ENCODE data around the gene CAMK2N2.

DNA sequence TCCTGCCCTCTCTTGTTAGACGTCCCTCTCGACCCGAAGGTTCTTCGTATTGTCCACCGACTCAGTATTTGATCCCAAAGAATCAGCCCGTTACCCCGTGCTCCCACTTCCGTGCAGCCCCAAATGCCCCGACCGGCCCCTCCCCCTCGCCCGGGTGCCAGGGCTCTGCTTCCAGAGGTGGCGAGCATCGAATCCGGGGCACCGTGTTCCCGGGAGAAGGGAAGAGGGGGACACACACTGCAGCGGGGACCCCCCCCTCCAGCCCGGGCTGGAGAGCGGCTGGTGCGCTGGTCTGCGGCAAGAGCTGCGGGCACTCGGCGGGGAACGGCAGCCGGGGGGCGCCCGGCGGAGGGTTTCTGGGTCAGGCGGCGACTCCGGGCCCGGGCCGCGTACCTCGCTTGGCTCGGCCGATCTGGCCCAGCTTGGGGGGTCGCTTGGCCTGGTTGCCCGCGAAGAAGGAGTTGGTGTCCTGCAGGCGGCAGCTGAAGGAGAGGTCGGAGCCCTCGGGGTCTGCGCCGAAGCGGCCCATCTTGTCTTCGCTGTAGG lies 556 bp downstream of the CAMK2N2 start:
- TF ChIP-seq, protein P1, sequence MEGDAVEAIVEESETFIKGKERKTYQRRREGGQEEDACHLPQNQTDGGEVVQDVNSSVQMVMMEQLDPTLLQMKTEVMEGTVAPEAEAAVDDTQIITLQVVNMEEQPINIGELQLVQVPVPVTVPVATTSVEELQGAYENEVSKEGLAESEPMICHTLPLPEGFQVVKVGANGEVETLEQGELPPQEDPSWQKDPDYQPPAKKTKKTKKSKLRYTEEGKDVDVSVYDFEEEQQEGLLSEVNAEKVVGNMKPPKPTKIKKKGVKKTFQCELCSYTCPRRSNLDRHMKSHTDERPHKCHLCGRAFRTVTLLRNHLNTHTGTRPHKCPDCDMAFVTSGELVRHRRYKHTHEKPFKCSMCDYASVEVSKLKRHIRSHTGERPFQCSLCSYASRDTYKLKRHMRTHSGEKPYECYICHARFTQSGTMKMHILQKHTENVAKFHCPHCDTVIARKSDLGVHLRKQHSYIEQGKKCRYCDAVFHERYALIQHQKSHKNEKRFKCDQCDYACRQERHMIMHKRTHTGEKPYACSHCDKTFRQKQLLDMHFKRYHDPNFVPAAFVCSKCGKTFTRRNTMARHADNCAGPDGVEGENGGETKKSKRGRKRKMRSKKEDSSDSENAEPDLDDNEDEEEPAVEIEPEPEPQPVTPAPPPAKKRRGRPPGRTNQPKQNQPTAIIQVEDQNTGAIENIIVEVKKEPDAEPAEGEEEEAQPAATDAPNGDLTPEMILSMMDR (conservative IDR thresholded peaks at IDR 0.05 in 1 of 2, IDR thresholded peaks at IDR 0.05 in 1 of 2; ENCODE audit: extremely low read depth in 1 of 2, insufficient read depth in 1 of 2, low read depth in 1 of 2, low read length in 2 of 2), result no peak
- no peak for TF ChIP-seq EZH2 (IDR thresholded peaks at IDR 0.05; ENCODE audit: borderline replicate concordance, low read length)
